ENCODE results near the gene POLR2I.

POLR2I gene

DNA sequence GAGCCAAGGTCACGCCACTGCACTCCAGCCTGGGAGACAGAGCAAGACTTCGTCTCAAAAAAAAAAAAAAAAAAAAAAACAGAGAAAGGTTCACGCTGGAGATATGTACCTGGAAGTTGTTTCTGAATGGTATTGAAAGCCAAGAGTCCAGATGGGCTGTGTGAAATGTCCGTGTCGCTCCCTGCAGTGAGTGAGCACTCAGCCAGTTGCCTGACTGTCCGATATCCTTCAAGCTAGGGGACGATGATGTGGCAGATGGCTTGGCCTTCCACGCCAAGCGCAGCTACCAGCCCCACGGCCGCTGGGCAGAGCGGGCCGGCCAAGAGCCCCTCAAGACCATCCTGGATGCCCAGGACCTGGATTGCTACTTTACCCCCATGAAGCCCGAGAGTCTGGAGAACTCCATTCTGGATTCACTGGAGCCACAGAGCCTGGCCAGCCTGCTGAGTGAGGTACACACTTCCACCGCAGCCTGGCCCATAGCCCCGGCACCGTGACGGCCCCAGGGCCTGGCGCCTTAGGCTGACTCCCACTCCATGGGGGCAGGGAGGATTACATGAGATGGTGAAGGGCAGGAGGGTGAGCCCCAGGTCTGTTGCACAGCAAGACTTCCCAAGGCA is 15.4 kb downstream of the POLR2I start:
- TF ChIP-seq, protein P1, sequence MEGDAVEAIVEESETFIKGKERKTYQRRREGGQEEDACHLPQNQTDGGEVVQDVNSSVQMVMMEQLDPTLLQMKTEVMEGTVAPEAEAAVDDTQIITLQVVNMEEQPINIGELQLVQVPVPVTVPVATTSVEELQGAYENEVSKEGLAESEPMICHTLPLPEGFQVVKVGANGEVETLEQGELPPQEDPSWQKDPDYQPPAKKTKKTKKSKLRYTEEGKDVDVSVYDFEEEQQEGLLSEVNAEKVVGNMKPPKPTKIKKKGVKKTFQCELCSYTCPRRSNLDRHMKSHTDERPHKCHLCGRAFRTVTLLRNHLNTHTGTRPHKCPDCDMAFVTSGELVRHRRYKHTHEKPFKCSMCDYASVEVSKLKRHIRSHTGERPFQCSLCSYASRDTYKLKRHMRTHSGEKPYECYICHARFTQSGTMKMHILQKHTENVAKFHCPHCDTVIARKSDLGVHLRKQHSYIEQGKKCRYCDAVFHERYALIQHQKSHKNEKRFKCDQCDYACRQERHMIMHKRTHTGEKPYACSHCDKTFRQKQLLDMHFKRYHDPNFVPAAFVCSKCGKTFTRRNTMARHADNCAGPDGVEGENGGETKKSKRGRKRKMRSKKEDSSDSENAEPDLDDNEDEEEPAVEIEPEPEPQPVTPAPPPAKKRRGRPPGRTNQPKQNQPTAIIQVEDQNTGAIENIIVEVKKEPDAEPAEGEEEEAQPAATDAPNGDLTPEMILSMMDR (IDR thresholded peaks at IDR 0.05; ENCODE audit: low read depth, low read length): no peak
- H3K4me3 ChIP-seq (ENCODE audit: low read depth, low read length): no peak overlapping the region

DNA sequence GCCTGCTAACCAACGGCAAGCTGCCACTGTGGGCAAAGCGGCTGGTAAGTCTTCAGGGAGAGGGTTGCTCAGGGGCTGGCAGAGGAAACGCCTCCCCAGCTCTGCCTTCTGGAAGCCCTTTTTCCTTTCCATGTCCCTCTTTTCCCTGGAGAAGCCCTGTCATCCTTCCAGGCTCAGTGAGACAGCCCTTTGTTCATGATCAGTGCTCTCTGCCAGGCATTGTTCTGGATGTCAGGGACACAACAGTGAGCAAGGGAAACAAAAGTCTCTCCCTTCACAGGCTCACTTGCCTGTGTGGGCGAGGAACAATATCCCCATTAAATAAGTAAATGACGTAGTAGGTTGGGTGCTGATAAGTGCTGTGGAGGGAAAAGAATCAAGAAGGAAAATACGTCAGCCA is 17.6 kb downstream of the POLR2I start:
- H3K4me3 ChIP-seq (ENCODE audit: low read depth, low read length): no peak overlapping the region
- TF ChIP-seq, protein P1 (IDR thresholded peaks at IDR 0.05; ENCODE audit: low read depth, low read length): no peak

DNA sequence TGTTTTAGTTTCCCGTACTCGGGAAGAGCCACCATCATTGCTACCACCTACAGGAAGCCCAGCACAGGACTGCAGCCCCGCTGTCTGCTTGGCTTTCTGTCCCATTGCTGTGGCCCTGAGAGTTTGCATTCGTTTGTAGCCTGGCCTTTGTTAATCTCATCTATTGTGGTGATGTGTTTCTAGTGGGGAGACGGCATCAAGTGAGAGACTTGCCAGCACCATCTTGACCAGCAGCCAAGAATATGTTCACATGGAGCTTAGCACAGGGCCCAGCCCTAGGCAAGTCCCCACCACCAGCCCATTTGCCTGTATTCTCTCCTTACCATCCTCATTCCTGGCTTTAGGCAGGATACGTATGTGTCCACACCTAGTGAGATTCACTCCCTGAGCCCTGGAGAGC is 21.0 kb downstream of the POLR2I start:
- TF ChIP-seq, protein P1 (IDR thresholded peaks at IDR 0.05; ENCODE audit: low read depth, low read length): no peak
- no peak overlapping the region for H3K4me3 ChIP-seq (ENCODE audit: low read depth, low read length)

DNA sequence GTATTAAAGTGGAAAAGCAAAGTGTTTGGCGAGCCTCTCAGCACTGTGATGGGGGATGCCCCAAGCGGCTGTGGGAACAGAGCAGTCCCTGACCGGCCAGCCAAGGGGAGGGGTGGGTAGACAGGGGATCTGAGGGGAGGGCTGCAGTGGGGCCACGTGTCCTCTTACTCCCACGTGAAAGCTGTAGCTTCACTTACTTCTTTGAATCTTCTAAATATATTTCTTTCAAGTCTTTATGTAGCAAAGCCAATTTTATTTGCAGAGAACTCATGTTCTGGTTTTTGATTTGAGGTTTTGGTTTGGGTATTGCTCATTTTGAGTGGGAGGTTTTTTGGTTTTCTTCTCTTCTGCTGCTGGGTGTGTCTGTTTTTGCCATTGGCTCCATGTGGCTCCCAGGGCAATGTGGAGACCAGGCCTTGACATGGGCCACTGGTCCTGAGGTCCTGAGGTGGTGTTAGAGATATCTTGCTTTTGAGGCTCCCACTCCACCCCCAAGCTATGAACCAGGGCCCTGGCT is 21.5 kb downstream of the POLR2I start:
- TF ChIP-seq, protein P1 (IDR thresholded peaks at IDR 0.05; ENCODE audit: low read depth, low read length): no peak
- no peak overlapping the region for H3K4me3 ChIP-seq (ENCODE audit: low read depth, low read length)

DNA sequence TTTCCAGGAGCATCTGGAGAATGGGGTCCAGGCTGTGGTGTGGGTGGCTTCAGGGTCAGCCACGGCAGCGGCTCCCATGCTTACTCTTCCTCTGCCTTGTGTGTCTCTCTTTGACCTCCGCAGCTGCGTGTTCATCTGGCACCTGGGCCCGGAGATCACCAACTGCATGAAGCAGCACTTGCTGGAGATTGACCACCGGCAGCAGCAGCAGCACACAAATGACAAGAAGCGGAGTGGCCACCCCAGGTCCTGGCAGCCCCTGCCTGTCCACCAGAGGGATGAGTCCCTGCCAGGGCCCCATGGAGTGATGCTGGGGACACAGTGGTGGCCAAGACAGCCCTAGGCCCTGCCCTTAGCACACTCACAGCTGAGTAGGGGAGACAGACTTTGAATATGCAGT is 22.1 kb downstream of the POLR2I start:
- TF ChIP-seq, protein P1 (IDR thresholded peaks at IDR 0.05; ENCODE audit: low read depth, low read length): no peak
- H3K4me3 ChIP-seq (ENCODE audit: low read depth, low read length): no peak overlapping the region

DNA sequence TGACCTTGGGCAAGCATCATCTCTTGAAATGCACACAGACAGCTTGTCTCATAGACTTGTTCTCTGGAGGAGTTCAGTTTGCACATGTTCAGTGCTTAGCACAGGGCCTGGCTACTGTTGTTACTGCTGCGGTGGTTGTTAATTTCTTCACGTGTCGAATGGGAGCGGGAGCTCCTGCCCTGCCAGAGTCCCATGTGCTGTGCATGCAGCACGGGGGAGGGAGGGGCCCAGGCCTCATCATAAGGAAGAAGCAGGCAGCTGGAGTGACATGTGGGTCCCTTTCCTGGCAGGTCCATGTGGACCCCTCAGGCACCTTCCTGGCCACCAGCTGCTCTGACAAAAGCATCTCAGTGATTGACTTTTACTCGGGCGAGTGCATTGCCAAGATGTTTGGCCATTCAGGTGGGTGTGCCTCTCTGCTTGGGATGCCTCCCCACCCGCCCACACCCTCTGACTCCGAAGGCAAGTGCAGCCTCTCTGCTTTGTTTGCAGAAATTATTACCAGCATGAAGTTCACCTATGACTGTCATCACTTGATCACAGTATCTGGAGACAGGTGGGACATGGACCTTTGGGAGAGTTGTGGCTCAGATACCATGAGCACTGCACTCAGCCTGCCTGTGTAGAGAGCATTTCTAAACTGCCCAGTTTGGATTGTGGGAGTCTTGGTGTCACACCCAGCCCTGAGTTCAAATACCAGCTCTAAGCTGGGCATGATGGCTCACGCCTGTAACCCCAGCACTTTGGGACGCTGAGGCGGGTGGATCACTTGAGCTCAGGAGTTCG is 23.6 kb downstream of the POLR2I start:
- H3K4me3 ChIP-seq (ENCODE audit: low read depth, low read length): no peak overlapping the region
- TF ChIP-seq, protein P1 (IDR thresholded peaks at IDR 0.05; ENCODE audit: low read depth, low read length): no peak

DNA sequence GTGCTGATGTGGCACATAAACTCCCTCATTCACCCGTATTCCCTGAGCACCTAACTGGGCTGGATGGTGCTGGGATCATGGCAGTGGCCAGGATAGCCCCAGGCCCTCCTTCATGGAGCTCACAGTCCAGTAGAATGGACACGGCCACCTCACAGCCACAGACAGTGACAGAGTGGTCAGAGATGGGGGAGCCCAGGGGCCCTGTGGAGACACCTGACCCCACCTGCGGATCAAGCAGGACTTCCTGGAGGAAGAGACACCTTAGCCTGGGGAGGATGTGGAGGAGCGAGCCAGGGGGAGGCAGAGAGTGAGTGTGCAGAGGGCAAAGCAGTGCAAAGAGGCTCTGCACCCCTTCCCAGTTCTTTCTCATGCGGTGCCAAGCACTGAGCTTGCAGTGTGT is 24.8 kb downstream of the POLR2I start:
- TF ChIP-seq, protein P1 (IDR thresholded peaks at IDR 0.05; ENCODE audit: low read depth, low read length): no peak
- H3K4me3 ChIP-seq (ENCODE audit: low read depth, low read length): no peak overlapping the region
